GM21737 (cell line): ENCODE data around the gene RIMBP2.

Experiments used
- ATAC-seq: cut with Tn5 transposase; IDR thresholded peaks from one replicate; pipeline ENCODE4 v1.9.1; 2021; ENCODE audit warnings: mild to moderate bottlenecking, moderate library complexity; ENCODE audit not compliant: unreplicated experiment

RIMBP2 gene

GRCh38 chr12:130434560-130434959 lies 281.5 kb downstream of the RIMBP2 start:
- ATAC-seq: no peak

- no peak for ATAC-seq
Observed at GRCh38 chr12:130433834-130434233, 282.3 kb downstream of the RIMBP2 start.

- no peak for ATAC-seq
Observed at GRCh38 chr12:130433411-130433810, 282.7 kb downstream of the RIMBP2 start.

GRCh38 chr12:130431176-130431575 lies 284.9 kb downstream of the RIMBP2 start:
- no peak for ATAC-seq

GRCh38 chr12:130429656-130430505 lies 286.2 kb downstream of the RIMBP2 start:
- ATAC-seq: no peak

GRCh38 chr12:130428116-130428515 lies 288.0 kb downstream of the RIMBP2 start:
- no peak for ATAC-seq

- no peak for ATAC-seq
Observed at GRCh38 chr12:130427381-130427887, 288.7 kb downstream of the RIMBP2 start.

- no peak for ATAC-seq
Observed at GRCh38 chr12:130425698-130426245, 290.3 kb downstream of the RIMBP2 start.

GRCh38 chr12:130424858-130425697 lies 291.0 kb downstream of the RIMBP2 start:
- no peak for ATAC-seq

GRCh38 chr12:130423991-130424857 lies 291.9 kb downstream of the RIMBP2 start:
- ATAC-seq: no peak

GRCh38 chr12:130423136-130423535 lies 293.0 kb downstream of the RIMBP2 start:
- no peak for ATAC-seq

GRCh38 chr12:130422676-130423075 lies 293.4 kb downstream of the RIMBP2 start:
- no peak for ATAC-seq

GRCh38 chr12:130421896-130422295 lies 294.2 kb downstream of the RIMBP2 start:
- no peak for ATAC-seq

GRCh38 chr12:130420071-130420470 lies 296.0 kb downstream of the RIMBP2 start:
- no peak for ATAC-seq

- no peak for ATAC-seq
Observed at GRCh38 chr12:130419116-130419515, 297.0 kb downstream of the RIMBP2 start.

- no peak for ATAC-seq
Observed at GRCh38 chr12:130418251-130418650, 297.8 kb downstream of the RIMBP2 start.

GRCh38 chr12:130414381-130414780 lies 301.7 kb downstream of the RIMBP2 start:
- ATAC-seq: no peak

- ATAC-seq: no peak
Observed at GRCh38 chr12:130413909-130414308, 302.2 kb downstream of the RIMBP2 start.

- no peak for ATAC-seq
Observed at GRCh38 chr12:130412384-130412783, 303.7 kb downstream of the RIMBP2 start.

GRCh38 chr12:130405332-130405731 lies 310.8 kb downstream of the RIMBP2 start:
- no peak for ATAC-seq
